ENCODE data around the gene KY.
"Not testable (repeated sequence)": the region's sequence is repeated elsewhere in the genome, so short reads cannot be mapped to it uniquely, and the experiment has no call there.

Gene KY

DNA sequence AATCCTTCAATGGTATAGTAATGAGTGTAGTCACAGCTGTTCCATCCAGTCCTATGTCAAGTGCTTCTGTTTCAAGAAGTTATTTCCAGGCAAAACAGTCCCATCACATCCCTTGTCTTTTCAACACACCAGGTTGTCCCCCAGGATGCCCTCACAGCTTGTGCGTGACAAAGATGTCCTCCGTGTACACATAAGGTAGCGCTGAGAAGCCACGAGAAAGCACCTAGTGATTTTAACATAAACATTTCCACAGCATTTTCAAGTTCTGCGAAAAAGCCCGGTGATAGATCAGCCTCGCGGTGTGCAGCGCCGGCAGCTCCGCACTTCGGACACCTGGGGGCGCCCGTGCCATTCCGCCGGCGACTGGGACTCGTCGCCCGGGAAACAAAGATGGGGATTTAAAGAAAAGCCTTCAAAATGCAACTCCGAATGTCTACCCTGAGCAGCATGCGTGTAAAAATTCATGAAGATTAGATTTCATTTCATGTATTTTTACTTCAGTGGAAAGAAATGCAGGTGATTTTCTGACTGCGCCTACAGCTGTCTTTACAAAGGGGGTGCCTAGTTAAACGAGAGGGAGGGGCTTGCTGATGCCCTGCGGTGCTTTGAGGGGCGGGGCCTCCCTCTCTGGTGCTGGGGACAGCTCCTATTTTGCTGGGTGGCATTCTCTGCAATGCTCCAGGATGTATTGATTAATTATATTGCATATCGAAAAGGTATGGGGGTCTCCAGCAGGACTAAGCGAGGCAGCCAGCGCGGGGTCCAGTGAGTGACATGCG is 49.9 kb downstream of the KY start:
- peak; percentile 27 for DNase-seq

DNA sequence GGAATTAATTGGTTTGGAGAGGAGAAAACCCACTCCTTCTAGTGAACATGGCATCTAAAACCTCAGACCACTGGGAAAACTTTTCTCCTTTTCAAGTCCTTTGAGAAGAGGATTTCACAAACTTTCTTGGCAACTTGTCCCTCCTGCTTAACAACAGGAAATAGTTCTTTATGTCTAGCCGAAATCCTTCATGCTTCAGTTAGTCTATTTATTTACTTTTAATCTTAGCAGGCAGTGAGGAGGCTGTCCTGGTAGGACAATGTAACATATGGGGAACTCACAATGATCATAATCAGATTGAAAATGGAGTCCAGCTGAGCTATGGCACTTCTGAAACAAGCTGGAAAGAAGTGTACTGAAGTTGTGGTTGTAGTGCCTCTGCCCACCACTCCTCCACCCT is 50.6 kb downstream of the KY start:
- DNase-seq: no peak

DNA sequence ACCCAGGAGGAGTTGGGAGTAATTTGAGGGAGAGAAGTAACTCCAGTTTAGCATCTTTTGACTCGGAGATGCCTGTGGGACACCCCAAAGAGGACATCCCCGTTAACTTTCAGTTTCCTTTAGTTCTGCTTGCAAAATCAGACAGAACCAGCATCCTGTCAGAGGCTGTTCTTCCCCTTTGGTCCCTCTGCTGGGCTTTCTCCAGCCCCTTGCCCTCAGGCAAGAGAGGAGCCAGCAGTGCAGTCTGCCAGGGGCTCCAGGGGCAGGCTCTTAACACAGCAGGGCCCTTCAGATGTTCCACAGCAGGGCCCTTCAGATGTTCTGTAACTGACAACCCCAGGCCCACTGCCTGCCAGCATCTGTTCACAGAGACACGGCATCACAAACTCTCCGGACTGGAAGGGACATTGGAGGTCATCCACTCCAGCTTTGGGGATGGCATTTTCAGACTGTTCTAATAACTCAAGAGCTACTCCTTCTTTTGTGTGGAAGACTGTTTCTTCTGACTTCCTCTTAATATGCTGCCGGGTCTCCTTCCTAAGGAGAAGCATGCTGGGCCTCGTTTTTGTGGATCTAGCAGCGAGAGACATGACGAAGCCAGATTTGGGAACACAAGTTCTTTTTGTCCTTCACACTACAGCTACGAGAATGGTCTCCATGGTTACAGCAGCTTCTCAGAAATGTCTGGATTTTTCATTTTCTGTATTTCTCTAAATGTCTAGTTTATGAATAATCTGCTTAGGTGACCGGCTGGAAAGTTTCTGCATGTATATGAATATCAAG is 51.9 kb downstream of the KY start:
- no peak for DNase-seq

DNA sequence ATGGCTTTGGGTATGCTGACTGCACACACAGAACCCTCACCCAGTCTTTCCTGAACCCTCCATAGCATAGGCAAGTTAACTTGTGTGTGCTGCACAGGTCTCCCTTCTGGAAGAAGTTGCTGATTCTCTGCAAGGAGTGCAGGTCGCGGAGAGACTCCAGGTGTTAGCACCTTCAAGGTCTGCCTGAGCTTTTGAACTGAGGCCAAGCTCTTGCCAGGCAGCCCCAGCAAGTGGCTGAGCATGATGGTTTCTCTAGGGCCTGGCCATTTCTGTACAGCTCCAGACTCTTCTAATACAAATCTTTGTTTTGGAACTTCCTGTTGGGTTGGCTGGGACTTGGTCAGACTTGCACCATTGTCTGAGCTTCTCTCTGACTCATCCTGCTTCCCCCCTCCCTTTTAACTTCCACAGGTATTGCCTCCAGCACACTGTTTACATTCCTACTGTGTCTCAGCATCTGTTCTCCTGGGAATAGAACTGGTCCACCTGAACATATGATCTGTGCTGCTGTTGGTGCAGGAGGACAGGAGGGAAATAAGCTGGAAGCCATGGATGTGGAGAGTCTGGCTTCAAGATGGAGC is 53.3 kb downstream of the KY start:
- DNase-seq: no peak

DNA sequence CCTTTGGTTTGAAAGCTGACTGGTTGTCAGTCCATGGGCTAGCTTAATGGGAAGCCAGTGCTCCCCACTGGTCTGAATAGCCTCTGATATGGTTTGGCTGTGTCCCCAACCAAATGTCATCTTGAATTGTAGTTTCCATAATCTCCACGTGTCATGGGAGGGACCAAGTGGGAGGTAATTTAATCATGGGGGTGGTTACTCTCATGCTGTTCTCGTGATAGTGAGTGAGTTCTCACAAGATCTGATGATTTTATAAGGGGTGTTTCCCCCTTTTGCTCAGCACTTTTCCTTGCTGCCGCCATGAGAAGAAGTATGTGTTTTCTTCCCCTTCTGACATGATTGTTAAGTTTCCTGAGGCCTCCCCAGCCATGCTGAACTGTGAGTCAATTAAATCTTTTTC is 55.8 kb downstream of the KY start:
- not testable (repeated sequence) for DNase-seq

DNA sequence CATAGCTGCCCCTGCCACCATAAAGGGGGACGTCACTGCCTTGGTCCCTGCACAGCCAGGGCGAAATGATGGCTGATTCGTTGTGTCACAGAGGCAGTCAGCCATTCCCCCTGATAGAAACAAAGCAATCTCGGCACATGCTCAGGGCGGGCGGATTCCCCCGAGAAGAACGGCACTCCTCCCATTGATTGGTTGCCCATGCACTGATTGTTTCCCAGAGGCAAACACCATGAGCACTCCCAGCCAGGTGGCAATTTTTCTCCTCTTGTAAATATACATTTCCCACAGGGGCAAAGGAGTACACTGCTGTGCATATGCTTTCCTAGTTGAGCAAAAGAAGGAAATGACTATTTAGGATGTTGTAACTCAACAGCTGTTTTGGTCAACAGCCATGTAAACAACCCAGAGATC is 56.5 kb downstream of the KY start:
- no peak for DNase-seq

DNA sequence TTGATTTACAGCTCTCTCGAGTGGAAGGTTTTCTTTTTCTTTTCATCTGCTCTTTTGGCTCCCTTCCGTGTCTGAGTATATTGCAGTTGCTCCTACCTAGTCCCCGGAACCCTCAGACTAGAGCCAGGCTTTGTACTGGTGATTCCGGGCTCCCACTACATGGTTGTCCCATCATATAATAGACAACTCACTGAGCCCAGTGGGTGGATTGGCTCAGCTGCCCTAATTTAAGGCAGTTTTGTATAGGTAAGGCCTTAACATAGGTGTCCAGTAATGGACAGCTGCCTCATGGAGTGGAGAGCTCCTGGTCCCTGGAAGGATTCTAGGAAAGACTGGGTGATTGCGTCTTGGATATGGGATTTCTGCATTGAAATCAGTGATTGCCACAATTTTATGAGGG is 58.0 kb downstream of the KY start:
- no peak for DNase-seq

DNA sequence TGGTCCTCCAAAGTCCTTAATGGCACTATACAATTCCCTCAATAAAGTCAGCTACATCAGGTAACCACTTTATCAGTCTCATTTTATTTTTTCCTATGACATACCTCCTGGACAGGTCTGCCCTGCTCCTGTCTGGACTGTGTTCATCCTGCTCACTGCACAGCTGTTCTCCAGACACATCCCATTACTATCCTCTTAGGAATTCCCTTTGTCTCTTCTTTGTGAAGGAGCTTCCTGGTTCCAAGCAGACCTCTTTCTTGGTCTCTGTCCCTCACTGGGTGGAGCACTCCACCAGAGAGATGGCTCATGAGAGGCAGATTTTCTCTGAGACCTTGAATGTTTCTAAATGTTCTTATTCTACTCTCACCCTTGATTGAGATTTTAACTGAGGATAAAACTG is 60.1 kb downstream of the KY start:
- DNase-seq: no peak

DNA sequence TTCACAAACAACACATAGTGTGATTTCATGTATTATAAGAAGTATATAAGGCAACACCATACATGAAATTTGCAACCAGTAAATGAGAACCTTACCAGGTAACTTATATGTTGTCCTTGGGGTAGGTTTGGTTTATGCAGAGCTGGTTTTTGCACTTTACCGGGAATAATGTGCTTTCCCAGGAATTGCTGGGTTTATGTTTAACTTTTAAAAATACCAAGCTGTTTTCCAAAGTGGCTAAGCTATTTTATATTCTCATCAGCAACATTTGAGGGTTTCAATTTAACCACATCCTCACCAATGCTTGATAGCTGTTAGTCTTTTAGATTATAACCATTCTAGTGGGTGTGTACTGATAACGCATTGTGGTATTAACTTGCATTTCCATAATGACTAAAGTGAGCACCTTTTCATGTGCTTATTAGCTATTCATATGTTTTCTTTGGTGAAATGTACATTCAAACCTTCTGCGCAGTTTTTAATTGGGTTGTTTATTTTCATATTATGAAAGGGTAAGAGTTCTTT is 71.6 kb downstream of the KY start:
- no peak for DNase-seq

DNA sequence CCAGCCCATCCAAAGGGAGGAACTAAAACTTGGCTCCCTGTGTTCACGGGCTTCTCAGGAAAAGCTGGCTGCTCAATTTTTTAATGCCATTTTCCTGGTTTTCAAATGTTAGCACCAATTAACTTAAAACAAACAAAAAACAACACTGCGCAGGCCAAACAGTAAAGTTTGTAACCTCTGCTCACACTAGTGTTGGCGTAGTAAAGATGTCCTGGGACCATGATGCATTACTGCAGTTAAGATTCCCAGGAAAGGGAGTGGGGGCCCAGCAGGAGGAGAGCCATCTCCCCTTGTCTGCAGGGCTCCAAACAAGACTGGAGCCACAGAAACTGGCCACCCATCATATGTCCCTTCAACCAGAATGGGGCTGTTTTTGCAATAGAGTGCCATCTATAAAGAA is 74.0 kb downstream of the KY start:
- DNase-seq: no peak

DNA sequence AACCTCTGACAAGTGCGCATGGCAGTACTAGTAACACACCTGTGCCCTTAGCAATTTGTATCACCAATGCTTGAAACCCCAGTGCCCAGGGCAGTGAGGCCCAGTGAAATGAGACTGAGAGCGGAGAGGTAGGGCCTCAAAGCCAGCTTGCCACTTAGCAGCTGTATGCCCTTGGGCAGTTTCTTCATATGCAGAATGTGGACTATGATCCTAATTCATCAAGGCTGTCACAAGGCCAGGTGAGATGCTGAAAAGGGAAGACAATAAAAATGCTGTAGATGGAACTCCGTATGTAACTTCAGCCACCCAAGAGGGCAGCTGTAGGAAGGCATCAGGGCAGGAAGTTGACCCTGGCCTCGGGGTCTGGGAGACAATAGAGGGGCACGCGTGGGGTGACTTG is 74.4 kb downstream of the KY start:
- no peak for DNase-seq

DNA sequence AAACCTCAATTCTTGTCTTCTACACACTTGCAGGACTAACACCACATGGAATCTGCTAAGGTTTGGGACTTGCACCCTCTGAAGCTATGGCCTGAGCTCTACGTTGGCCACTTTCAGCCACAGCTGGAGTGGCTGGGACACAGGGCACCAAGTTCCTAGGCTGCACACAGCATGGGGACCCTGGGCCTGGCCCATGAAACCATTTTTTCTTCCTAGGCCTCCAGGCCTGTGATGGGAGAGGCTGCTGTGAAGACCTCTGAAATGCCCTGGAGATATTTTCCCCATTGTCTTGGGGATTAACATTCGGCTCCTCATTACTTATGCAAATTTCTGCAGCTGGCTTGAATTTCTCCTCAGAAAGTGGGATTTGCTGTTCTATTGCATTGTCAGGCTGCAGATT is 80.9 kb downstream of the KY start:
- DNase-seq: not testable (repeated sequence)

DNA sequence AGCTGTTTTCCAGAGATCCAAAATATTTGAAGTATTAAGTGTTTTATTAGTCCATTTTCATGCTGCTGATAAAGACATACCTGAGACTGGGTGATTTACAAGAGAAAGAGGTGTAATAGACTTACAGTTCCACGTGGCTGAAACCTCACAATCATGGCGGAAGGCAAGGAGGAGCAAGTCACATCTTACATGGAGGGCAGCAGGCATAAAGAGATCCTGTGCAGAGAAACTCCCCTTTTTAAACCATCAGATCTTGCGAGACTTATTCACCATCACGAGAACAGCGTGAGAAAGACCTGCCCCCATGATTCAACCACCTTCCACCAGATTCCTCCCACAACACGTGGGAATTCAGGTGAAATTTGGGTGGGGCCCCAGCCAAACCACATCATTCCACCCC is 82.0 kb downstream of the KY start:
- DNase-seq: no peak

DNA sequence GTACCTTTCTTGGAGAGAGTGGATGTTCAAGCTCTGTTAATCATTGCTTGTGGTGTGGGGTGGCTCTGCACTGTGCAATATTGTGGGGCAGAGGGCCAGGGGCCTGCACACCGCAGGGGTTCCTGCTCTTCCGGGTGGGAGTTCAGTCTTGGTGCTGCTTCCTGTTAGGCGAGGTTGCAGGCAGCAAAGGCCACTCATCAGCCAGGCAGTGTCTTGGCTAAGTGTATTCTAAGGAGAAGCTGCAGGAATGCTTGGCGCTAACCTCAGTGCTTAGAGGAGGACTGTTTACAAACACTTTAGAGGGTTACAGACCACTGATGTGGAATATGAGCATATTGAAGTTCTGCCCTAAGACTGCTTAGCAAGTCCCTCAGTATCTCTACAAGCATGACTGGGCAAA is 83.2 kb downstream of the KY start:
- DNase-seq: no peak

DNA sequence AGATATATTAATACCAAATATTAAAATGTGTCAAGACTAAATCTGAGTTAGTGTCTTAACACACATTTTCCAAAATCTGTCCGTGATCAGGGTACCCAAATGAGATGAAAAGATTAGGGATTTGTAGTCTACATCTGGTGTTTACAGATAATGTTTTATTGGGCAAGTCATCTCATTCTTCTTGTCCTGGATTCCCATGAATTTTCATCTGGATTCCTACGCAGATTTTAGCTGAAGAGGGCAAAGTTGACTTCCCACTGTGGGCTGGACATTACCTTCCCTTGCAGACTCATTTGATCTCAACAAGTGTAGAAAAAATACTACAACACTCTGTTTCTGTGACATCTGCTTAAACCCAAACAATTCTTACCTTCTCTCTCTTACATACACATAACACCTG is 85.8 kb downstream of the KY start:
- no peak for DNase-seq

DNA sequence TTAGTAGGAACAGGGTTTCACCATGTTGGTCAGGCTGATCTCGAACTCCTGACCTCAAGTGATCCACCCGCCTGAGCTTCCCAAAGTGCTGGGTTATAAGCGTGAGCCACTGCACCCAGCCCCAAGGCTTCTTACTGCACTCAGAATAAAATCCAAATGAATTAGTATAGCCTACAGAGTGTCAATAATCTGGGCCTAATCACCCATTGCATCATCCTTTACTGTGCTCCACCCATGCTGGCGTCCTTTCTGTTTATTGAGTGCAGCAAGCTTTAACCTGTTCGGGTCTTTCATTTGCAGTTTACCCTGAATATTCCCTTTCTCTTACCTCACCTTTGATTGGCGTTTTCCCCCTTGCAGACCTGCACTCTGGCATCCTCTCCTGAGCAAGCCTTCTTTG is 87.2 kb downstream of the KY start:
- no peak for DNase-seq

DNA sequence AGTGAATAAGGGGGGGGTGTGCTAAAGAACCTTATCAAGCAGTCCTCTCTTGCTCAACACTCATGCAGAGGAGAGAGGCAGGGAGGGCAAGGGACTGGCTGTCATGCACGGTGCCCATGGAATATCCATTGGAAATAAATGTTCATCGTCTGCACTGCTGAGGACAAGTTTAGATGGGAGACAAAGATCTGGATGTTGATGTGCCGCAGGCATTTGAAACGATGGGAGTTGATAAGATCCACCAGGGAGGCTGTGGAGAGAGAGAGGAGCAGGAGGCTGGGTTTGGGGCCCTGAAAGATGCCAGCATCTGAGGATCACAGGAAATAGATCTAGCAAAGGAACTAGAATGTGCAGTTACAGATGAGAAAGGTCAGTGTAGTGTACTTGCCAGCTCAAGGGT is 88.8 kb downstream of the KY start:
- DNase-seq: no peak

DNA sequence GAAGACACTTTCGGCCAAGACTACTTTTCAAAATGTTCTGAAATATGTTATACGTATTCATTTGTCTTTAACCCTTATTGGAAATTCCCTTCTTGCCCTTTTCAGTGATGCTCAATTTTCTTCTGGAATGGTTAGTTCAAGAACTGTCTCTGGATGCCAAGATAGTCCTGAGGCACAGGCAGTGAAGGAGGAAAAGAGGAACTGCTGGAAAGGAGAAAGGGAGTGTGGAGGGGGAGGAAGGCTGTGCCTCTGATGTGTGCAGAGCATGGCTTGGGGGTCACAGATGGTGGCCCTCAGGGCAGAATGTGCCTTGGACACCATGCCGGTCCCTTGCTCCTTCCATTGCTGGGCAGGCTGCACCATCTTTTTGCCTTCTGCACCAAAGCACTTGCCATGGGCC is 91.2 kb downstream of the KY start:
- no peak for DNase-seq
